NCI-H1092 (cell line): Measurements from ENCODE around the gene RASGRF2.
"Not testable (repeated sequence)": the region's sequence is repeated elsewhere in the genome, so short reads cannot be mapped to it uniquely, and the experiment has no call there.

Experiments
- DNase-seq: peaks from one replicate; lab custom pipeline; 2025; lab: John Stamatoyannopoulos, UW

The RASGRF2 gene

GRCh38 chr5:80982093-80982492 lies 21.9 kb downstream of the RASGRF2 start:
- no peak for DNase-seq

- DNase-seq: no peak
These were observed 25.6 kb downstream of the RASGRF2 start for GRCh38 chr5:80985600-80986228.

- DNase-seq: no peak
These were observed 26.2 kb downstream of the RASGRF2 start for GRCh38 chr5:80986382-80986781.

GRCh38 chr5:80987078-80987766 lies 27.1 kb downstream of the RASGRF2 start:
- no peak for DNase-seq

- no peak for DNase-seq
These were observed 28.3 kb downstream of the RASGRF2 start for GRCh38 chr5:80988419-80988935.

- DNase-seq: no peak
These were observed 29.7 kb downstream of the RASGRF2 start for GRCh38 chr5:80989883-80990282.

- DNase-seq: no peak
These were observed 30.4 kb downstream of the RASGRF2 start for GRCh38 chr5:80990527-80990926.

- DNase-seq: no peak
These were observed 30.8 kb downstream of the RASGRF2 start for GRCh38 chr5:80990971-80991370.

- no peak for DNase-seq
These were observed 35.7 kb downstream of the RASGRF2 start for GRCh38 chr5:80995908-80996307.

GRCh38 chr5:80998590-80998979 lies 38.4 kb downstream of the RASGRF2 start:
- no peak for DNase-seq

GRCh38 chr5:81003811-81004386 lies 43.7 kb downstream of the RASGRF2 start:
- no peak for DNase-seq

GRCh38 chr5:81005708-81006107 lies 45.5 kb downstream of the RASGRF2 start:
- DNase-seq: no peak

- no peak for DNase-seq
These were observed 46.1 kb downstream of the RASGRF2 start for GRCh38 chr5:81006231-81006630.

- DNase-seq: no peak
These were observed 46.9 kb downstream of the RASGRF2 start for GRCh38 chr5:81006947-81007636.

GRCh38 chr5:81007637-81008027 lies 47.5 kb downstream of the RASGRF2 start:
- DNase-seq: no peak

GRCh38 chr5:81010336-81011169 lies 50.4 kb downstream of the RASGRF2 start:
- no peak for DNase-seq

GRCh38 chr5:81014348-81014747 lies 54.2 kb downstream of the RASGRF2 start:
- no peak for DNase-seq

GRCh38 chr5:81016116-81016515 lies 56.0 kb downstream of the RASGRF2 start:
- DNase-seq: no peak

GRCh38 chr5:81017320-81017719 lies 57.2 kb downstream of the RASGRF2 start:
- DNase-seq: no peak

GRCh38 chr5:81018608-81019007 lies 58.4 kb downstream of the RASGRF2 start:
- not testable (repeated sequence) for DNase-seq

GRCh38 chr5:81019748-81020147 lies 59.6 kb downstream of the RASGRF2 start:
- no peak for DNase-seq
